ENCODE results near the gene NFIB. TPM values are rescaled to one million over a fixed set of nuclear protein-coding genes. Genes with fewer than 3 reads are reported as not detected.

Gene NFIB
- total RNA-seq, result 124 TPM

DNA sequence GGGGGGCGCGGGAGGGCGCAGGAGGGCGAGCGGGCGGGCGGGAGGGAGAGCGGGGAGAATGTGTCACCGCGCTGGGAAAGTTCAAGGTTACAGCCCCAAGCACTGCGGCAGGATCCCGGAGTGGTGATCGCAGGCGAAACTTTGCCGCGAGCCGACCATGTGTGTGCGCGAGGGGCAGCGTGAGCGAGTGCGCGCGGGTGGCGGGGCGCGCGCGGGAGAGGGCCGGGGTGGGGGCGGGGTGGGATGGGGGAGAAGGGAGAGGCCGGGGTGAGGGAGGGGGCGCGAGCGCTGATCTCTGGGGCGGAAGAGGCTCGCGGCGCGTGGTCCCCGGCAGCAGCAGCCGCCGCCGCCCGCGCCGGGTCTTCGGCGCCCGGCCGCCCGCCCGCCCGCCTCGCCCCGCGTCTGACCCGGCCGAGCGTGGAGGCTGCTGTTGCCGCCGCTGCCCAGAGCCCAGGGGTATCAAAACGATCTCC is at the start of gene NFIB:
TSS of gene NFIB (minus strand) at position 191 of the 473 bp plus-strand sequence. CDS start 630 bp downstream, outside the sequence.
- no peak for DNase-seq

DNA sequence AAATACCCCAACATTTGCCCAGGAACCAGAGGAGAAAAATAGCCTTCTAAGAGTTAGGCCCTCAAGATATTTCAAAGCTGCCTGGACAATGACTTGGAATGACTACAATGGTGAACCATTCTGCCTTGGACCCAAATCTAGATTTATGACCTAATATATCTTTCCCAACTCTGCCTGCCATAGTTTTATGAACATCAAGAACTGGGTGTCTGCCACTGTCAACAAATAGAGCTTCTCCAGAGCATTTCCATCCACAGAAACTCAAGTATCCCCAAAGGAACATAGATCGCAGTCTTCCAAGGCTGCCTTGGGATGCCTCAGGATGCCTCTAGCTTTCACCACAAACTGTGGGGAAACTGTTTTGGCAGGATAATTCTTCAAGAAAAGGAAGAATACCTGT is 48.2 kb upstream of the NFIB start:
- DNase-seq, result no peak

DNA sequence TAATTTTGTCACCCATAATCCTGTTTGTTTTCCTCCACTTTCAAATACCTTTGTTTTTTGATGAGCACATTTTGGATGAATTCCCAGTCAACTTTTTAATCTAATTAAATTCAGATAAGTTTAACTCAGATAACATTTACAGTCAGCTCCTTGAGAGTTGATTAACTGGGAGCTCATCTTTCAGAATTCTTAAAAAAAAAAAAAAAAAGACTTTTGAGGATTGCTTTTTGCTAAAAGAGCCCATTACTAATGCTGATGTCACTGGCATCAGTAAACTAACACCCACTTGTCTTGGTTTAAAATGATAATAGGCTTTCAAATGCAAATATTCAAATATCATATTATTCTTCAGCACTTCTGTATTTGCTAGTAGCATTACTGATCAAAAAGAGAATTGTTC is 47.1 kb upstream of the NFIB start:
- DNase-seq, result no peak

DNA sequence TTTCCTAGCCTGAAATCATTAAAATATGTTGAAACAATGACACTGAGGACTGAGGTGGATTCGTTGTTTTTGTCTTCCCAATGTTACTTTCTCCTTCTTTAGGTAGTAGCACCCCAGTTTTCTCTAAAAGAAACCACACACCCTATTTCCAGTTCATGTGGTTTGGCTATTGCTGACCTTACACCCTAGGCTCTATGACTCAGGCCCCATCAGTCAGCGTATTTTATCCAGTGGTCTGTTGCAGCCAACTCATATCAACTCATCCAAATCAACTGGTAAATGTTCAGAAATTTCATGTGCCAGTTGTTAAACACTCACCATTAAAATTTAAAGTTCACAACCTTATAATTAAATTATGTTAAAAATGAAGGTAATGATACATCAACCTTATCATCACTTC is 44.6 kb upstream of the NFIB start:
- no peak for DNase-seq

DNA sequence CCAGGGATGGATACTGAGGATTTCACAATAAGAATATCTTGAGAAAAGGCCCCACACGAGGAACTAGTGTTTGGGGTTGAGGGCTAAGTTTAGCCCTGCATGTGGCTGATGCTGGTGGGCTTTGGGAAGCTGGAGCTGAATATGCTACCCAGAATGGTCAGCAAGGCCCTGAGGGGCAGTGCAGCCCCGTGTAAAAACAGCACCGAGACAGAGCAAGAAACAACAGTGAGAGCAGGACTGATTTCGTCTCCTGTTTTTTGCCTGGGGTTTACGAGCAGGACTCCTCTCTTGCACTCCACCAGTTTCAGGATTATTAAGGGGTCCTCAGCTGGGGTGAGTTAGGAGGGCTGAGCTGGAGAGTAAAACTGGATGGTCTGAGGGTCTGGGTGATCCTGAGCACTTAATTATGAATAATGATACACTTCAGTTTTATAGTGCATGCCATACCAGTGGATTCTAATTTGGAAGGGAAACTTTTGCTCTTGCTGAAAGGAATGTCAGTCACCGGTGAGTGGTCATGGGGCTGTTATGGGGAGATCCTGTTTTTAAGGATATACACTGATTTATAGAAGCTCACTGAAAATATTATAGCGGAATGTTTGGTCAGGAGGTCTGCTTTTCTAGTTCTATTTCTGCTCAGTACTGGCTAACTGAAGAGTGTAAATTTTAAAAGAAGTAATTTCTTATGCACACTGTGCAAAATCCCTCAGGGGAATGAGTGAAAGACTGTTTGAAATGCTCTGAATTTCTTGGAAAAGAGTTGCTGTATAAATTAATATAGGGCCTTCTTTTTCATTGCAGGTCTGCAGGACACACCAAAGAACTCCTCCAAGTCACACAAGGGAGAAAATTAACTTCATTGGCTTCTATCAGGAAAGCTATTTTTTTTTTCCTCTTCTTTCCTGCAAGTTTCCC is 42.7 kb upstream of the NFIB start:
- no peak for DNase-seq

DNA sequence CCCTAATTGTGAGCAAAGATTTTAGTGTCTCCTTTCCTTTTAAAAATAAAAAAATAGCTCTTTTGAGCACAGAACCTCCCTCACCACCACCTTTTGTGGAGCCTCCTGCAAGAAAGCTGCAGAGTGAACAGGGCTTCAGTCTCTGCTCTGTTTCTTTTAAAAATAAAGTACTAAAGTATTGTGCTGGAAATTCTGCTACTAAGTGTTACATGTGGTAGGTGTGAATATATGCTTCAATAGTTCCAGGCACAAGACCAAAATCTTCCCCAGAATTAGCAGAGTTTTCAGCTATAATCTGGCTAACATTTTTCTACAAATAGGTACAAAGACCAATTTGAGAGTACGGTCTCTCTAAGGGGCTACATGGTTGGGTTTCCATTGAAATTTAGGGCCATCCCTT is 40.3 kb upstream of the NFIB start:
- DNase-seq, result no peak

DNA sequence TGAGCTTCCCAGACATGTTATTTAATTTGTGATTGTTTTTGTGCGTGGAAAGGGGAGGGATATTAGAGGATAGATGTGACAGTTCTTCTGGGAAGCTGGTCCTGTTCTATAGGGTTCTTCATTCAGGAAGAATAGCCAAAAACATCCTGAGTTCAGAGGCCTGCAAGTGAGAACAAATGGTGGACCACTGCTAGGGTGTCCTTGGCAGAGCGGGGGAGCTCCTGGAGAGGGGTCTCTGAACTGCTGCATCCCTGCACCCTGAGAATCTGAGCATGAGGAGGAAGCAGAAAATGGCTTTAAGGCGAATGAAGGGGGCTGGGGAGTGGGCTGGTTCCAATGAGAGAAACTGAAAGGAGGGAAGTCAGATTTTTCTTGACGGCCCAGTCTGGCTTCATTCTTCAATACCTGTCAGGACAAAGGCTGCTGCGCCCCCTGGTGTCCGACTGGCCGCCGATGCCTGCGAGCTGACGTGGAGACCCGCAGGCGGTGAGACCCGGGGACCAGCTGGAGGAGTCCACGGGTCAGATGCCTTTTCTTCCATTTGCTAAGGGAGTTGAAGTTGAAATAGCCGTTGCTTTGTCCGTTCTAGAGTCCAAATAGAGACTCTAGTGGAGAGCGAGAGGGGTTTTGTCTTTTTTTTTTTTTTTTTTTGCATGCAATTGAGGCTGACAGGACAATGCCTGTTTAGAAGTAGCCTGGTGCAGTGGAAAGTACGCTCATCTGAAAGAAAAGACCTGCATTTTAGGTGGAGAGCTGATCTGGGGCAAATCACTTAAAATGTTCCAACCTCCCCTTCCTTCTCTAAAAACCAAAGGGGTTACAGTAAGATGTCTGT is 39.5 kb upstream of the NFIB start:
- no peak for DNase-seq

DNA sequence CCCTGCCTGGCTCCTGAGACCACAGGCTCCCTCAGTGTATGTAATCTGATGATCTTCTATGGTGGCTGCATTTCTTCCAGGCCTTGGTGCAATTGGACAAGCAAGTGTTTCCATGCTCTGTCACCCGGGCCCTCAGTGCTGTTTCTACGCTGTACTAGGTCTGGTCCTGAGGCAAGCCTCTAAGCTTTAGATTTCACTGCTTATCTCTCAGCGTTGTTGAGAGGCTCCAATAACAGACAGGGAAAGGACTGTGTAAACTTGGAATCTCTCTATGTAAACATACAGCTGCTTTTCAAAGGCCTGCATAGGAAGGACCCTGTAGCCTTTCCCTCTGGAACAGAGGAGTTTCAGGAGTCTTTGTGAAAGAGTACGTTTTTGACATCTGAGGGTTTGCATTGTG is 38.6 kb upstream of the NFIB start:
- DNase-seq, result no peak

DNA sequence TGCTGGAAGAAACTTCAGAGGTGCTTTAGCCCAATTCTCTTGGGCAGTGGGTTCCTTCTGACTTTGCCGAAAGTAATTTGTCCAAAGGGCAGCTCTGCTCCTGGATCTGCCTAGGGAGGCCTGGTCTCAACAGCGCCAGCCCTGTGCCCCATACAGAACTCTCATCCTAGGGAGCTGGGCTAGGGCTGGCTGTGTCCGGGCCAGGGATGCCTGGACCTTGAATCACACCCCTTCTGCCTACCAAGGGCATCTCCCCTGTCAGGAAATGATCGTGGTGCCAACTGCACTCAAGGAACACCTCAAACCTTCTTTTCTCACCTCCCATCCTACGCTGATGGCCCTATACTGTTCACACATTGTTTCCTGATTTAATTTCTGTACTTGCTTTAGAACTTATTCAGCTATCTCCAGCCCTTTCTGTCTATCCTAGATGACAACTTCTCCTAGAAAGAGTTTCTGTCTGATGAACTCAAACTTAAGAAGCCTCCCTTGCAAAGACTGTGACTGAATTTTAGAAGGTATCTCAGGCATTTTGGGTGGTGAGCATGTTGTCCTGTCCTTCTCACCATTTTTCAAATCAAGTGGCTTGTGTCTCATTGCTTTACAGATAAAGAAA is 37.4 kb upstream of the NFIB start:
- DNase-seq, result no peak

DNA sequence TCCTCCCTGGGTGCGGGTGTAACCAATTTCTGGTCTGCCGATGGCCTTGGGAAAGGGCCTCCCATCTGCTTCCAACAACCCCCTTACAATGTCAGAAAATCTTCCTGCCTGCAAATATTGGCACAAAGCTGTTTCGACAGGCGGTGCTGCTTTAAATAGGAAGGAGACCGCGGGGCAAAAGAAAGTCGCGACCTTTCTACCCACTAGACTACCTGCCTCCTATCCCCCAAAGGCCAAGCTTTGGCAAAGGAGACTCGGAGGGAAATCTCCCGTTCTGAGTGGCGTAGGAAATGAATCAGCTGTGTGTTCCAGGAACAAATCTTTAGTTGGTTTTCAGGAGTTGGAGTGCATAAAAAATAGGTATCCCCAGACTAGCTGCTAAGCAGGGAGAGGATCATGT is 36.8 kb upstream of the NFIB start:
- DNase-seq, result no peak

DNA sequence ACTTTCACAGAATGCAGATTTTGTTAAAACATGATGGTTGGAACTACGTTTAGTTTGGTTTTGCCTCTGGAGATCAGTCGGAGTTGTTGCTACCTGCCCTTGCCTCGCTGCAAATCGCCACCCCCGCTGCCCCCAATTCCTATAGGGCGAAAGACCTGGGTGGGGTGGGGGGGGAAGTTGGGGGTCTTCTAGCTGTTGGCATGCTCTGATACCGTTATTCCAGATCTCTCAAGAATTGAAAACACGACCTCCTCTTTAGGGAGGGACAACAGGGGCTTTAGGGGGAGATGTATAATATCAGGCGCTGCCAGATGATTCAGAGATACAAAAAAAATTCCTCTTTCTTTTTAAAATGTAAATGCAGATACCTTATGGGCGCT is 36.4 kb upstream of the NFIB start:
- DNase-seq, result no peak

DNA sequence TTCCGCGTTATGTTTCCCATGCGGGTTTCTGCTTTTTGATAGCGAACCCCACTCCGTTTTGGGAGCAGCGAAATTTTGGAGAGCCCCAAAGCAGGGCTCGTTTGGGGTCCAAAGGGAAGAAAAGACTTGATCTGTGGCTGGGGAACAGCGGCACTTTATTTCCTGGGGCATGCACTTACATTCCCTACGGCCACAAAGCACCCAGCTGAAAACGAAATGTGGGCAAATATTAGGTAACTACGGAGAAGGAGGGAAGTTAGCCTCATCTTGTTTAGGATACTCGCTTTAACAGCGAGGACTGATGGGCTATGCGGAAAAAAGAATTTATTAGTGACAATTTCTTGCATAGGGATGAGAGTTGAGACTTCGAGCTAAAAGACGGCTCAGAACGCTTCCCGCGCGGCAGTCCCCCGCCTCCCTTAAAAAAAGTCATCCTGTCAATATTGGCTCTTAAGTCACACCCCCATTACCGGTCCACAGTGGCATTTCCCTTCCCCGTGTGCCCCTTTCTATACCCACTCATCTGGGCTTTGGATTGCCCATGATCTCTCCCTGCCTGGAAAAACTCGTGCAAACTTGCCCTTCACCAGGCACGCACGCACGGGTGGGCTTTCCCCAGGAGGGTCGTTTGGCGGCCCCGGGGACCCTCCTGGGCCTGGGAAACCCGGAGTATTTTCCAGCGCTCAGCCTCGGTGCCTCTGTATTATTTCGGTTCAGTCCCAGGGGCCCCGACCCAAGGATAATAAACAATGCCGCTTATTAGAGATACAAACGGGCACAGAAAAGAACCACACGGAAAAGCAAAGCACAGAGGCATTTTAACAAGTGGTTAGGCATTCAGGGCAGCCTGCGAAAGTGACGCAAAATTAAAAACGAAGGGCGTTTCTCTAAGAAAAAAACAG is 35.8 kb upstream of the NFIB start:
- DNase-seq, result no peak

DNA sequence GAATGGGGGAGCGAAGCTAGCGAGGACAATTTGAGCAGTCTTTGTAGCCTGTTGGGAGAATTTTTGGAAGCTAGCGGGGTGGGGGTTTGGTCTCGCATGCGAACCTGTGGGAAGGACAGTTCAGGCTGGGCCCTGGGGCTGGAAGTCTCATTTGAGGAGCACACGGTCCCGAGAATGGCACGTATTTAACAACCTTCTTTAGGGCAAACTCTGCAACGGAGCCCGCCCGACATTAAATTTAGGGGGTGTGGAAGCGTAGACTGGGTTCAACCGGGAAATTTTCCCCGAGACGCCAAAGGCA is 35.2 kb upstream of the NFIB start:
- no peak for DNase-seq

DNA sequence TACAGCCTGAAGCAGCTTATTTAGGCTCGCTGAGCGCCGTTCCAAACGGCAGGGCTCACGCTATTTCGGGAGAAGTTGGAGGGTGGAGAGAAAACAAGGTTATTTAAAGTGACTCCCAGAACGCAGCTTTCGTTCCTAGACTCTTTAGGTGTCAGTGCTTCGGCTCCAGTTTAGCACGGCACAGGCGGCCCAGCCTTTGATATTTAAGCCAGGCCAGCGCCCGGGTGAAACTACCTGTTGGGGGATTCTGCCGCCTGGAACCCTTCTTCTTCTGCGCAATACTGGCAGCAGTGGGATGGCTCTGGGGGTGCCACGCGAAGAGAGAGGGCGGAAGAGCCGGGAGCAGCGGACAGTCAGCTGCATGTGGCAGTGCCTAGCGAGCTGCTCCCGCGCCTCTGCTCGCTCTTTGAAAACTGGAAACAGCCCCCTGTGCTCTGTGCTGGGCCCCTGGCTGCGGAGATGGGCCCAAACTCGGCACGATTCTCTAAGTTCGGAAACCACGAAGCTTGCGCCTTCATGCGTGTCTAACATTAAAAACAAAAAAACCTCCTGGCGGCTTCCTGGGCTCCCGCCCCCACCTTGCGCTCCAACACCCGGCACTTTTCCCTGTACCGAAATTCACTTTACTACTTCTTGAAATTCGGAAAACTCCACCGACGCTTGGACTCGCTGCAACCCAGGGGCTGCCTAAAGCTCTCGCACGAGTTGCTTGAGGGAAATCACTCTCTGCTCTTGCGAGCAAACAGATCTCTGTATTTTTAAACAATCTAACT is 34.6 kb upstream of the NFIB start:
- DNase-seq, result no peak

DNA sequence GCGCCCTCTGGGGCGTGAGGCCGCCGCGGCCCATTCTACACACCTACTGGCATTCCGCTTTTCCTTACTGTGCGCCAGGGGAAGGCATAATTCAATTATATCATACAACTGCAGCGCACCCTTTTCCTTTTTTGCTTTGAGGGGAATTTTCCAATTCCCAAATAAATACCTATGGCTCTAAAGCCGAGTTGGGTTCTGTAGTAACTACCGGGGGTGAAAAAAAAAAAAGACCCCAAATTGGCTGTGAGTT is 34.1 kb upstream of the NFIB start:
- no peak for DNase-seq

DNA sequence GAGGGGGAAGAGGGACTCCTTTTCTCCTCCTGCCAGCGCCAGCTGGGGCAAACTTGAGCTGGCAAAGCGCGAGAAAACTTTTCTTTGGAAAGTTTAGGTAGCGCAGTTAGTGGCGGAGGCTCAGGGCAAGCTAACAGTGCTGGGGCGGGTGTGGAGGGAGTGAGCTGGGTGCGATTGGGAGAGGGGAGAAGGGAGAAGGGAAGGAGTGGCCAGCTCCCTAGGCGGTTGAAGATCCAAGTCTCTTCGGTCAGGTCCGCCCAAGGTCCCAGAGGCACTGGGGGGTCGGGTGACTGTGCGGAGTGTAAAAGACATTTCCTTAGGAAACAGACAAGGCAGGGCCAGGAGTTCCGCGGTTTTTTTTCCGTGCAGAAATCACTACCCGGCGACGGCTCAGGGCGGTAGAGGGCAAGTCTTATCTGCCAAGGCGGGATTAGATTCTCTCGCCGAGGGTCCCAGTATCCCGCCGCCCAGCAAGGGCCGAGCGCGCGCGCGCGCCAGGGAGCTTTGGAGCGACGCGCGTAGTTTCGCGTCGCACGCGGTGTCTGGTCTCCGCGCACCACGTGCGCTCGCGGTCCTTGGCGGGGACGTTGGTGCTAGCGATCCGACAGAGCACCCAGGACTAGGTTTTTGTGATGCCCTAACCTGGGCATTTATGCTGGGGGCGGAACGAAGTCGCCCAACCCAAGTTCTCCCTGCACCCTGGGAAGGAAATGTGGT is 33.6 kb upstream of the NFIB start:
- no peak for DNase-seq

DNA sequence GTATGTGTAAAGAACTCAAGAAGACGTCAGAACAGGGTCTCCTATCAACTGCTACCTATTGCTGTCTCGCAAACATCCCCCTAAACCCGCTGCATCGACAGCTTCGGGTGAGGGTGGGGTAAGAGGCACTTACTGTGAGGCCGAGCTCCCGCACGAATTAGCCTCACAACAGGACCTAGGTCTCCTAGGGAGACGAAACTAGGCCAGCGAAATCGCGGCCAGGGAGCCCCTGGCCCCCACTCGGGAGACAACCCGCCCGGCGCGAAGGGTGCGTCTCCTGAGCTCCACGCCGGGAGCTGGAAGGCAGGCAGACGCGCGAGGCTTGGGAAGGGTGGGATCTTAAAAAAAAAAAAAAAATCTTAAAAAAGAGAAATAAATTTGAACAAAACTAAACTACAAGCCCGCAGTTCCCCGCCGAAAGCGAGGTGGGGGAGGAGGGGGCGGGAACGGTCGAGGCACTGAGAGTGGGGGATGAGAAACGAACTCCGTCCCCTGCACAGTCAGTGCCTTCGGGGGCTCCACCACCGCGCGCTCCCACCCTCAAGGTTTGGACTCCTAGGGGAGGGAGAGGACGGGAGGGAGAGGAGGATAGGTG is 33.0 kb upstream of the NFIB start:
- no peak for DNase-seq

DNA sequence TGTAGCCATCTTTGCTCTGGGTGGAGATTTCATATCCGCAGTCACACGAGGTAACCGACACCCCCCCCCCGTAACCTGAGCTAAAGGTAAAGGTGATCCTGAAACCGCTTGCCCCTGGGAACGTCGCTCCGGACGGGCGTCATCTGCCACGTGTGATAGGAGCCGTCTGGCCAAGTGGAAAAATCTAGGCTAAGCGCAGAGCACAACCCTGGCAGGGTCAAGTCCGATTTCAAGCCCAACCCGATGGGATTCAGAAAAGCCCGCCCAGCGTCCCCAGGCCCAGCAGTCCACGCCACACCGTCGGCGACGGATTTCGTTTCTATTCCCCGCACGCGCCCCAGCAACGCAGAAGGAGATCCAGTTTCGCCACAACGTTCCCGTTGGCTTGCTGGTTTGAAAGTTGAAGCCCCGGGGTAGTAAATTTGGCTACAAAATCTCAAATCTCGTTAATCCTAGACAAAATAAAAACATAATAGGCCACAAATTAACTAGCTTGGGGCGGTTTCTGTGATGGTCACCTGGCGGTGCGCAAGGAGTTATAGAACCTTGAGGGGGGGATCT is 32.4 kb upstream of the NFIB start:
- DNase-seq, result no peak

DNA sequence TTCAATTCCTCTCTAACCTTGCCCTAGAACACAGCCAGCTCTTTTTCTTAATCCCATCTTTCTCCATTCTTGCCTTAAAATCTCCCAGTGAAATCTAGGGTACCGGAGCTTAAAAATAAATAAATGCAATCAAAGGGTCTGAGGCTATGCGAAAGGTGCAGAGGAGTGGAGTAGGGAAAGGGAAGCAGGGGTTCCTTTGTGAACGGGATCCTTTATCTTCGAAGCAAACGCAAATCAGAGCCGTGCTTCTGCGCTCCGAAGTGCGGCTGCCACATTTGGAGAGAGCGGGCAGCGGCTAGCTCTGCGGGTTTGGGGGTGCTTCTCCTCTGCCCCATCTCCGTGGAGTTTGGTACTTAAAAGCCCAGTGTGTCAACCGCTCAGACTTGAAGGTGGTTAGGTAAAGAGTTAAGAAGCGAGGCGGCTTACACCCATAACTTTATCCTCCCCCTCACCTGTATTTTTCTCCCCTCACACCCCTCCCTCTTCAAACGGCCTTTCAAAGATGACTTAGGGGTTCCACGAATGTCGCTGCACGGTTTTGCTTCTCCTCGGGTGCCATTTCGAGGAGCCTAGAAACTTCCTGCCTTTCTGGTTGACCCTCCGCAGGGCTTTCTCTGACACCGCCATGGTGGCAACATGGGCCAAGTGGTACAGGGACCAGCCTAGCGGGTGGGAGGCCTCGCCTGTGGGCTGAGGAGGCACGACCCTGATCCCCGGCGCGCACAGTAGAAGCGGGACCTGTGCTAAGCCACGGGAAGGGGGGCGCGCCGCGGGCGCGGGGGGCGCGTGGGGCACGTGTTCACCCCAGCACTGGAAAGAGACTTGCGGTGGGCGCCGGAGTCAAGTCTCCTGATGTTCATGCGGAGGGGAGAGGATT is 31.7 kb upstream of the NFIB start:
- no peak for DNase-seq

Data from skin of body (tissue), 2 donors.